ENCODE data around the gene ACSS1.

Gene ACSS1

DNA sequence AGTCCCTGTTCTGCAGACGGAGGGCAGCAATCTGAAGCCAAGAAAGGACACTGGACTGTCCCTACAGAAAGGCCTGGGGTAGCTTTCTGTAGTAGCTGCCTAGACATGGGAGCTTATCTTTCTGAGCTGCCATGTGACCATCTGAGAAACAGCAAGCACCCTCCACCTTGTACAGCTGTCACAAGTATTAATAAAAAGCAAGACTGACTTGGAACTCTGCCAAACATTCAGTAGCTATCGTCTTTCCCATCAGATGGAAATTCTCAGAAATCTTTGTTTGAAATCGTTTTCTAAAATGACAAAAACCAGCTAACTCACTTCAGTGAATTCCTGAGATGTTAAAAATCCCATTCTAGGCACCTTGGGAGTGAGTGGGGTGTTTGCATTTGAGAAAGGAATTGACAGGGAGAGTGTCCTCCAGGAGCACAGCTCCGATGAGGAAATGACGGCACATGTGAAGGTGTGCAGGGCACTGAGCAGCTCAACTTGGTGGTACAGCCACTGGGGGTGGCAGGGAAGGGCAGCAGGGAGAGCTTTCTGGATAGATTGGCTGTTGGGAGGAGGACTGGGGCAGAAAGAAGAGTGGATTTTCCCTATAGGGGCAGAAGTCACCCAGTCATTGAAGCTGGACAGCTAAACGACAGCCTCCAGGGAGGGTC, 24.5 kb downstream of the ACSS1 start:
- H3K9me2 ChIP-seq (replicated peaks; ENCODE audit: control insufficient read depth, low read length): no peaks in the 10 kb centered on the region
- no peak overlapping the region for H3K27ac ChIP-seq (ENCODE audit: low read depth, low read length)
- no peak overlapping the region for H3K4me2 ChIP-seq (ENCODE audit: low read length)
- H3K4me1 ChIP-seq (ENCODE audit: control insufficient read depth, low read length): peaks cover 44% of the 10 kb centered on the region
- no peaks in the 10 kb centered on the region for H3K9me3 ChIP-seq (ENCODE audit: control insufficient read depth, insufficient read depth, low read length)
- peaks cover 8% of the 10 kb centered on the region; the same call in 1 of the 2 replicates for H3F3A ChIP-seq (ENCODE audit: control insufficient read depth, insufficient read depth)
- no peak overlapping the region for H3K4me3 ChIP-seq (ENCODE audit: low read length)
- no peaks in the 10 kb centered on the region for H3K36me3 ChIP-seq (ENCODE audit: control insufficient read depth, low read length)
- H3K79me2 ChIP-seq (ENCODE audit: control insufficient read depth, low read length): no peaks in the 10 kb centered on the region
- no peak for TF ChIP-seq EZH2phosphoT487 (IDR thresholded peaks at IDR 0.05; ENCODE audit: borderline replicate concordance, low read length)
- TF ChIP-seq, protein P1, sequence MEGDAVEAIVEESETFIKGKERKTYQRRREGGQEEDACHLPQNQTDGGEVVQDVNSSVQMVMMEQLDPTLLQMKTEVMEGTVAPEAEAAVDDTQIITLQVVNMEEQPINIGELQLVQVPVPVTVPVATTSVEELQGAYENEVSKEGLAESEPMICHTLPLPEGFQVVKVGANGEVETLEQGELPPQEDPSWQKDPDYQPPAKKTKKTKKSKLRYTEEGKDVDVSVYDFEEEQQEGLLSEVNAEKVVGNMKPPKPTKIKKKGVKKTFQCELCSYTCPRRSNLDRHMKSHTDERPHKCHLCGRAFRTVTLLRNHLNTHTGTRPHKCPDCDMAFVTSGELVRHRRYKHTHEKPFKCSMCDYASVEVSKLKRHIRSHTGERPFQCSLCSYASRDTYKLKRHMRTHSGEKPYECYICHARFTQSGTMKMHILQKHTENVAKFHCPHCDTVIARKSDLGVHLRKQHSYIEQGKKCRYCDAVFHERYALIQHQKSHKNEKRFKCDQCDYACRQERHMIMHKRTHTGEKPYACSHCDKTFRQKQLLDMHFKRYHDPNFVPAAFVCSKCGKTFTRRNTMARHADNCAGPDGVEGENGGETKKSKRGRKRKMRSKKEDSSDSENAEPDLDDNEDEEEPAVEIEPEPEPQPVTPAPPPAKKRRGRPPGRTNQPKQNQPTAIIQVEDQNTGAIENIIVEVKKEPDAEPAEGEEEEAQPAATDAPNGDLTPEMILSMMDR (IDR thresholded peaks at IDR 0.05; ENCODE audit: low read depth, low read length, poor library complexity, severe bottlenecking): no peak
- H4K20me1 ChIP-seq (ENCODE audit: control insufficient read depth, insufficient read depth, low read depth, low read length): no peaks in the 10 kb centered on the region
- H3K27me3 ChIP-seq (ENCODE audit: control insufficient read depth, low read length): no peaks in the 10 kb centered on the region

GRCh38 chr20:25032478-25033264, 25.3 kb downstream of the ACSS1 start:
- Histone ChIP-seq H3K4me1 (ENCODE audit: control insufficient read depth, low read length) (peaks cover 36% of the 10 kb centered on the region), H3K9me3 (ENCODE audit: control insufficient read depth, insufficient read depth, low read length) (no peaks in the 10 kb centered on the region), H3K4me3 (ENCODE audit: low read length) (no peak overlapping the region), H3K4me2 (ENCODE audit: low read length) (no peak overlapping the region), H3F3A (ENCODE audit: control insufficient read depth, insufficient read depth) (peaks cover 8% of the 10 kb centered on the region; the same call in 1 of the 2 replicates), H4K20me1 (ENCODE audit: control insufficient read depth, insufficient read depth, low read depth, low read length) (no peaks in the 10 kb centered on the region), H3K27me3 (ENCODE audit: control insufficient read depth, low read length) (no peaks in the 10 kb centered on the region), H3K36me3 (ENCODE audit: control insufficient read depth, low read length) (no peaks in the 10 kb centered on the region), H3K9me2 (replicated peaks; ENCODE audit: control insufficient read depth, low read length) (no peaks in the 10 kb centered on the region), H3K27ac (ENCODE audit: low read depth, low read length) (no peak overlapping the region), H3K79me2 (ENCODE audit: control insufficient read depth, low read length) (no peaks in the 10 kb centered on the region)
- TF ChIP-seq EZH2phosphoT487 (IDR thresholded peaks at IDR 0.05; ENCODE audit: borderline replicate concordance, low read length): no peak
- TF ChIP-seq, protein P1 (IDR thresholded peaks at IDR 0.05; ENCODE audit: low read depth, low read length, poor library complexity, severe bottlenecking): no peak

GRCh38 chr20:25032065-25032477, 25.9 kb downstream of the ACSS1 start:
- no peak for TF ChIP-seq EZH2phosphoT487 (IDR thresholded peaks at IDR 0.05; ENCODE audit: borderline replicate concordance, low read length)
- TF ChIP-seq, protein P1 (IDR thresholded peaks at IDR 0.05; ENCODE audit: low read depth, low read length, poor library complexity, severe bottlenecking): no peak
- Histone ChIP-seq H3K27ac (ENCODE audit: low read depth, low read length) (no peak overlapping the region), H3K4me3 (ENCODE audit: low read length) (no peak overlapping the region), H4K20me1 (ENCODE audit: control insufficient read depth, insufficient read depth, low read depth, low read length) (no peaks in the 10 kb centered on the region), H3K36me3 (ENCODE audit: control insufficient read depth, low read length) (no peaks in the 10 kb centered on the region), H3K4me2 (ENCODE audit: low read length) (no peak overlapping the region), H3F3A (ENCODE audit: control insufficient read depth, insufficient read depth) (peaks cover 6% of the 10 kb centered on the region; the same call in 1 of the 2 replicates), H3K9me2 (replicated peaks; ENCODE audit: control insufficient read depth, low read length) (no peaks in the 10 kb centered on the region), H3K79me2 (ENCODE audit: control insufficient read depth, low read length) (no peaks in the 10 kb centered on the region), H3K9me3 (ENCODE audit: control insufficient read depth, insufficient read depth, low read length) (no peaks in the 10 kb centered on the region), H3K27me3 (ENCODE audit: control insufficient read depth, low read length) (no peaks in the 10 kb centered on the region), H3K4me1 (ENCODE audit: control insufficient read depth, low read length) (peaks cover 30% of the 10 kb centered on the region)

All from DOHH2 (cell line).